MM.1S (cell line): Measurements from ENCODE around the gene ZSCAN31.

Source experiments
- DNase-seq: peaks from one replicate; pipeline ENCODE4 v3.0.0-alpha.2; 2015
- H2AFZ ChIP-seq: fragments of 300-600 bp; sonication (generic); 2 replicates; pipeline ENCODE4 v1.6.0; 2016; ENCODE audit warnings: antibody characterized with exemption, low read length
- H3F3A ChIP-seq: fragments of 300-600 bp; sonication (generic); 2 replicates; pipeline ENCODE4 v1.6.1; 2016; ENCODE audit warnings: mild to moderate bottlenecking, antibody characterized with exemption, low read length, moderate library complexity, mixed read lengths; ENCODE audit not compliant: insufficient read depth
- H3K27ac ChIP-seq: fragments of 300-600 bp; sonication (generic); 2 replicates; pipeline ENCODE4 v1.5.1; 2016; ENCODE audit warnings: mild to moderate bottlenecking, low read length
- H3K27me3 ChIP-seq: fragments of 300-600 bp; sonication (generic); replicated peaks from 2 replicates; pipeline ENCODE4 v1.6.0; 2016; ENCODE audit warnings: low read length; ENCODE audit not compliant: insufficient read depth
- H3K36me3 ChIP-seq: fragments of 300-600 bp; sonication (generic); replicated peaks from 2 replicates; pipeline ENCODE4 v1.6.1; 2016; ENCODE audit warnings: mild to moderate bottlenecking, low read length, mixed read lengths; ENCODE audit not compliant: insufficient read depth
- H3K4me1 ChIP-seq: fragments of 300-600 bp; sonication (generic); 2 replicates; pipeline ENCODE4 v1.6.1; 2016; ENCODE audit warnings: low read length, mixed read lengths
- H3K4me2 ChIP-seq: fragments of 300-600 bp; sonication (generic); 2 replicates; pipeline ENCODE4 v1.6.0; 2016; ENCODE audit warnings: low read depth, low read length
- H3K4me3 ChIP-seq: fragments of 300-600 bp; sonication (generic); 2 replicates; pipeline ENCODE4 v1.5.1; 2016; ENCODE audit warnings: low read length, mixed read lengths
- H3K79me2 ChIP-seq: fragments of 300-600 bp; sonication (generic); 2 replicates; pipeline ENCODE4 v1.6.1; 2016; ENCODE audit warnings: mixed run types, low read length, mixed read lengths
- H3K9ac ChIP-seq: fragments of 300-600 bp; sonication (generic); 2 replicates; pipeline ENCODE4 v1.6.1; 2016; ENCODE audit warnings: low read length, mixed read lengths
- H3K9me2 ChIP-seq: fragments of 300-600 bp; sonication (generic); replicated peaks from 2 replicates; pipeline ENCODE4 v1.6.1; 2016; ENCODE audit warnings: mild to moderate bottlenecking, low read length, mixed read lengths; ENCODE audit not compliant: insufficient read depth
- H3K9me3 ChIP-seq: fragments of 300-600 bp; sonication (generic); replicated peaks from 2 replicates; pipeline ENCODE4 v1.6.1; 2016; ENCODE audit warnings: mild to moderate bottlenecking, low read length, mixed read lengths; ENCODE audit not compliant: insufficient read depth
- H4K20me1 ChIP-seq: fragments of 300-600 bp; sonication (generic); 2 replicates; pipeline ENCODE4 v1.6.1; 2016; ENCODE audit warnings: mild to moderate bottlenecking, low read length, moderate library complexity, mixed read lengths; ENCODE audit not compliant: insufficient read depth
- EZH2 ChIP-seq: fragments of 300-600 bp; sonication (generic); optimal IDR thresholded peaks from 2 replicates; pipeline ENCODE3; 2017; ENCODE audit warnings: low read depth, mild to moderate bottlenecking, antibody characterized with exemption, low read length, mixed read lengths
- EZH2phosphoT487 ChIP-seq: fragments of 300-600 bp; sonication (generic); IDR thresholded peaks from 2 replicates; pipeline ENCODE4 v1.6.1; 2018; ENCODE audit warnings: antibody characterized with exemption, low read length
- TF ChIP-seq, protein P1 (sequence below): fragments of 300-600 bp; sonication (generic); IDR thresholded peaks from 2 replicates; pipeline ENCODE4 v1.5.1; 2016; ENCODE audit warnings: antibody characterized with exemption, low read length, mixed read lengths

ZSCAN31 gene

DNA sequence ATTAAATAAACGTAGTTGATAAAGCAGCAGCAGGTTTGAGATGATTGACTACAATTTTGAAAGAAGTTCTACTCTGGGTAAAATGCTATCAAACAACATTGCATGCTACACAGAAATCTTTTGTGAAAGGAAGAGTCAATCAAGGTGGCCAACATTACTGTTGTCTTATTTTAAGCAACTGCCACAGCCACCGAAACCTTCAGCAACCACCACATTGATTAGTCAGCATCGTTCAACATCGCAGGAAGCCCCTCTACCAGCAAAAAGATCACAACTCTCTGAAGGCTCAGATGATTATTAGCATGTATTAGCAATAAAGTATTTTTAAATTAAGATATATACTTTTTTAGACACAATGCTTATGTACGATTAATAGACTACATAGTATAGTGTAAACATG is 40.6 kb downstream of the ZSCAN31 start:
- H3K27me3 ChIP-seq: peaks cover 18% of the 10 kb centered on the region; the same call in 1 of the 2 replicates
- H3K4me1 ChIP-seq: peaks cover 29% of the 10 kb centered on the region
- H2AFZ ChIP-seq: no peak overlapping the region
- H3K9me3 ChIP-seq: no peaks in the 10 kb centered on the region
- DNase-seq: peak; percentile 72
- H3K4me3 ChIP-seq: peak overlapping the region; percentile 16; the same call in 1 of the 2 replicates
- H3K9ac ChIP-seq: no peak overlapping the region
- H3K36me3 ChIP-seq: no peaks in the 10 kb centered on the region
- no peak overlapping the region for H3K27ac ChIP-seq
- H3K79me2 ChIP-seq: no peaks in the 10 kb centered on the region
- TF ChIP-seq EZH2phosphoT487 (no peak), EZH2 (no peak)
- TF ChIP-seq, protein P1, sequence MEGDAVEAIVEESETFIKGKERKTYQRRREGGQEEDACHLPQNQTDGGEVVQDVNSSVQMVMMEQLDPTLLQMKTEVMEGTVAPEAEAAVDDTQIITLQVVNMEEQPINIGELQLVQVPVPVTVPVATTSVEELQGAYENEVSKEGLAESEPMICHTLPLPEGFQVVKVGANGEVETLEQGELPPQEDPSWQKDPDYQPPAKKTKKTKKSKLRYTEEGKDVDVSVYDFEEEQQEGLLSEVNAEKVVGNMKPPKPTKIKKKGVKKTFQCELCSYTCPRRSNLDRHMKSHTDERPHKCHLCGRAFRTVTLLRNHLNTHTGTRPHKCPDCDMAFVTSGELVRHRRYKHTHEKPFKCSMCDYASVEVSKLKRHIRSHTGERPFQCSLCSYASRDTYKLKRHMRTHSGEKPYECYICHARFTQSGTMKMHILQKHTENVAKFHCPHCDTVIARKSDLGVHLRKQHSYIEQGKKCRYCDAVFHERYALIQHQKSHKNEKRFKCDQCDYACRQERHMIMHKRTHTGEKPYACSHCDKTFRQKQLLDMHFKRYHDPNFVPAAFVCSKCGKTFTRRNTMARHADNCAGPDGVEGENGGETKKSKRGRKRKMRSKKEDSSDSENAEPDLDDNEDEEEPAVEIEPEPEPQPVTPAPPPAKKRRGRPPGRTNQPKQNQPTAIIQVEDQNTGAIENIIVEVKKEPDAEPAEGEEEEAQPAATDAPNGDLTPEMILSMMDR: no peak
- H3K4me2 ChIP-seq: peak overlapping the region; percentile 84
- peaks cover 12% of the 10 kb centered on the region for H3F3A ChIP-seq
- no peaks in the 10 kb centered on the region for H4K20me1 ChIP-seq
- no peaks in the 10 kb centered on the region for H3K9me2 ChIP-seq

DNA sequence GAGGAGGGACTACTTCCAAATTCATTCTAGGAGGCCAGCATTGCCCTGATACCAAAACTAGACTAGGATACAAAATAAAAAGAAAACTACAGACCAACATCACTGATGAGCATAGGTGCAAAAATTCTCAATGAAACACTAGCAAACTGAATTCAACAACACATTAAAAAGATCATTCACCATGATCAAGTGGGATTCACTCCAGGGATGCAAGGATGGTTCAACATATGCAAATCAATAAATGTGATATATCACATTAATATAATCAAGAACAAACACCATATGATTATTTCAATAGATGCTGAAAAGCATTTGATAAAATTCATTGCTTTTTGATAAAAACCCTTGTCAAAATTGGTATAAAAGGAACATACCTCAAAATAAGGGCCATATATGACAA is 44.4 kb downstream of the ZSCAN31 start:
- 0 out of 2 replicates have a peak, but pooled peaks cover 8% of the 10 kb centered on the region for H3K27me3 ChIP-seq
- H4K20me1 ChIP-seq: no peaks in the 10 kb centered on the region
- no peaks in the 10 kb centered on the region for H3K9me3 ChIP-seq
- no peaks in the 10 kb centered on the region for H3K9me2 ChIP-seq
- TF ChIP-seq, protein P1: no peak
- no peak for TF ChIP-seq EZH2phosphoT487
- no peak for TF ChIP-seq EZH2
- no peaks in the 10 kb centered on the region for H3K36me3 ChIP-seq
- H3K27ac ChIP-seq: no peak overlapping the region
- peaks cover 29% of the 10 kb centered on the region for H3K4me1 ChIP-seq
- H3K9ac ChIP-seq: no peak overlapping the region
- H3K4me3 ChIP-seq: no peak overlapping the region
- H3F3A ChIP-seq: peaks cover 12% of the 10 kb centered on the region
- H3K4me2 ChIP-seq: no peak overlapping the region
- no peak for DNase-seq
- no peak overlapping the region for H2AFZ ChIP-seq
- no peaks in the 10 kb centered on the region for H3K79me2 ChIP-seq

DNA sequence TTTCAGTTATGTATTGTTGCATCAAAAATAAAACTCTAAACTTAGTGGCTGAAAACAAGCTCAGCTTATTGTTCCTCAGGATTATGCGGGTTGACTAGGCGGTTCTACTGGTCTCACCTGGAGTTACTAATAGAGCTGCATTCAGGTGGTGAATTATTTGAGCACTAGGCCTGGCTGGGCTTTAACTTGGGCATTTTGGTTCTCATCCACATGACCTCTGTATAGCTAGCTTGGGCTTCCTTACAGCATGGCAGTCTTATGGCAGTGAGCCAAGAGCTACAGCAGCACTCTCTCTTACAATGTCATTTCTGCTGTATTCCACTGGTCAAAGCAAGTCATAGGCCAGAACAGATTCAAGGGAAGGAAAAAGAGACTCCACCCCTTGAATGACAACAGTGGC is 53.0 kb downstream of the ZSCAN31 start:
- Histone ChIP-seq H3K4me3 (no peak overlapping the region), H3F3A (no peaks in the 10 kb centered on the region), H3K4me2 (no peak overlapping the region), H3K9me2 (no peaks in the 10 kb centered on the region), H3K27me3 (no peaks in the 10 kb centered on the region), H3K9ac (no peak overlapping the region), H3K4me1 (no peaks in the 10 kb centered on the region), H3K9me3 (no peaks in the 10 kb centered on the region), H3K79me2 (no peaks in the 10 kb centered on the region), H4K20me1 (no peaks in the 10 kb centered on the region), H3K36me3 (no peaks in the 10 kb centered on the region), H2AFZ (no peak overlapping the region), H3K27ac (no peak overlapping the region)
- TF ChIP-seq EZH2 (no peak), EZH2phosphoT487 (no peak)
- no peak for DNase-seq

DNA sequence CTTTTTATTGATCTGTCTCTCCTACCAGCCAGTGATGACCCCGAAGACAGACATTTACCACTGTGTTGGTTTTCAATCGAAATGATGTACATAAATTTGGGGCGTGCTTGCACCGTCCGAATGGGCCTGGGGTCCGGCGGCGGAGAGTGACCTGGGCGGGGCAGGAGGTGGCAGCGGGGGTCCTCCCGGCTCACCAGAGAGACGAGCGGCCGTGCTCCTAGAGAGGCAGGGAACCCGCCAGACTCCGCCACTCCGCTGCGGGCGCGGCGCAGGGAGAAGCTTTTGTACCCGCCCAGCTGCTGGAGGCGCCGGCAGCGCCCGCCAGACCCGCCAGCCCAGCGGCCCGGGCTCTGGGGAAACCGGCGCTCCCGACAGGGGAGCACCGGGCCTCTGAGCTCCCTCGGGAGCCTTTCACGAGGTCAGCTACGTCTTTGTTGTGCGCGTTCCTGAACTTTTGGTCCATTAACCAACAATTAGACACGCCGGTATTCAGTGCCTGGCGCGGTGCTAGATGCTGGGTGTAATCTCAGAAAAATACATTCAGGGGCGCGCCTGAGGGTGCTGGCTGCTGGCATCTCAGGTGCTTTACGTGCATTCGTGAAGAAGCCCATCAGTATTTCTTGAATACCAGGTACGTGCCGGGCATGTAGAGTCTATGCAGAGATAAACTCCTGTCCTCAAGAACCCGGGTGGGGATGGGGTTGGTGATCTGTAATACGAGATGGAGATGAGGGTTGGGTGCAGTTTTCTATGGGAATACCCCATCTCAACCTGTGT is 54.5 kb downstream of the ZSCAN31 start, which contains the start of gene PGBD1:
TSS of gene PGBD1 (plus strand) at position 285 of the 777 bp plus-strand sequence. CDS start 2,242 bp downstream, outside the sequence.
- H3K9me3 ChIP-seq: no peaks in the 10 kb centered on the region
- no peaks in the 10 kb centered on the region for H3F3A ChIP-seq
- no peaks in the 10 kb centered on the region for H3K36me3 ChIP-seq
- peak within 1 kb of the TSS; percentile 72 for H2AFZ ChIP-seq
- H3K4me3 ChIP-seq: peak within 1 kb of the TSS; percentile 64
- no peaks in the 10 kb centered on the region for H3K9me2 ChIP-seq
- DNase-seq: peak; percentile 64
- no peaks in the 10 kb centered on the region for H3K79me2 ChIP-seq
- H3K4me2 ChIP-seq: peak within 1 kb of the TSS; percentile 72
- no peak for TF ChIP-seq EZH2
- TF ChIP-seq, protein P1: no peak
- no peak for TF ChIP-seq EZH2phosphoT487
- no peak within 1 kb of the TSS for H3K27ac ChIP-seq
- peak within 1 kb of the TSS; percentile 31; the same call in 1 of the 2 replicates for H3K9ac ChIP-seq
- H4K20me1 ChIP-seq: no peaks in the 10 kb centered on the region
- no peaks in the 10 kb centered on the region for H3K27me3 ChIP-seq
- H3K4me1 ChIP-seq: no peaks in the 10 kb centered on the region
